Measurements from ENCODE around the gene SLC49A4. TPM values are rescaled to one million over a fixed set of nuclear protein-coding genes. Genes with fewer than 3 reads are reported as not detected.

Gene SLC49A4
- total RNA-seq, 1 experiment from 2014 or later: 11.3 TPM

DNA sequence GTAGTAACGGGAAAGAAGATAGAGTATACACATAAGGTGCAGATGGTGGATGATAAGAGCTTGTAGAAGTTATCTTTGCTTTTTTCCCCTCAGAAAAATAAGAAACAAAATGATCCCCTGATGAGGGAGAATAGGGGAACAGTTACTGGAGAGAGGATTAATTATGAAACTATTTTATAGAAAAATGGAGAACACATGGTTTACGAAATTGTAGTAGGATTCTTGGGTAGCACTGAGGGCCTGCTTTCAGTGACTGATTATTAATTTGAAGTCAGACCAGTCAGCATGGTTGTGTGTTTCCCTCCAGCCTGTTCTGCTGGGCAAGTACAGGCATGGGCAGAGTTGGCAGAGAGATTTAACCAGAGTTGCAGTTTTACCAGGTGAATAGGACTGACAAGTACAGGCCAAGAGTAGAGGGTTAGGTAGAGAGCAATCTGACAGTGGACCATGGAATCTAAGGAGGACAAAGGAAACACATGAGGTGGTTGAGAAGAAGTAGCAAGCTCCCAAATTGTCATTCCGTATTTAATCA lies 5.9 kb downstream of the SLC49A4 start (continued):
- TF ChIP-seq, protein P1, sequence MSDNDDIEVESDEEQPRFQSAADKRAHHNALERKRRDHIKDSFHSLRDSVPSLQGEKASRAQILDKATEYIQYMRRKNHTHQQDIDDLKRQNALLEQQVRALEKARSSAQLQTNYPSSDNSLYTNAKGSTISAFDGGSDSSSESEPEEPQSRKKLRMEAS (IDR thresholded peaks at IDR 0.05): no peak
- TF ChIP-seq, protein P2, sequence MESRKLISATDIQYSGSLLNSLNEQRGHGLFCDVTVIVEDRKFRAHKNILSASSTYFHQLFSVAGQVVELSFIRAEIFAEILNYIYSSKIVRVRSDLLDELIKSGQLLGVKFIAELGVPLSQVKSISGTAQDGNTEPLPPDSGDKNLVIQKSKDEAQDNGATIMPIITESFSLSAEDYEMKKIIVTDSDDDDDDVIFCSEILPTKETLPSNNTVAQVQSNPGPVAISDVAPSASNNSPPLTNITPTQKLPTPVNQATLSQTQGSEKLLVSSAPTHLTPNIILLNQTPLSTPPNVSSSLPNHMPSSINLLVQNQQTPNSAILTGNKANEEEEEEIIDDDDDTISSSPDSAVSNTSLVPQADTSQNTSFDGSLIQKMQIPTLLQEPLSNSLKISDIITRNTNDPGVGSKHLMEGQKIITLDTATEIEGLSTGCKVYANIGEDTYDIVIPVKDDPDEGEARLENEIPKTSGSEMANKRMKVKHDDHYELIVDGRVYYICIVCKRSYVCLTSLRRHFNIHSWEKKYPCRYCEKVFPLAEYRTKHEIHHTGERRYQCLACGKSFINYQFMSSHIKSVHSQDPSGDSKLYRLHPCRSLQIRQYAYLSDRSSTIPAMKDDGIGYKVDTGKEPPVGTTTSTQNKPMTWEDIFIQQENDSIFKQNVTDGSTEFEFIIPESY (IDR thresholded peaks at IDR 0.05; ENCODE audit: extremely low read depth, insufficient replicate concordance, low read length): no peak

DNA sequence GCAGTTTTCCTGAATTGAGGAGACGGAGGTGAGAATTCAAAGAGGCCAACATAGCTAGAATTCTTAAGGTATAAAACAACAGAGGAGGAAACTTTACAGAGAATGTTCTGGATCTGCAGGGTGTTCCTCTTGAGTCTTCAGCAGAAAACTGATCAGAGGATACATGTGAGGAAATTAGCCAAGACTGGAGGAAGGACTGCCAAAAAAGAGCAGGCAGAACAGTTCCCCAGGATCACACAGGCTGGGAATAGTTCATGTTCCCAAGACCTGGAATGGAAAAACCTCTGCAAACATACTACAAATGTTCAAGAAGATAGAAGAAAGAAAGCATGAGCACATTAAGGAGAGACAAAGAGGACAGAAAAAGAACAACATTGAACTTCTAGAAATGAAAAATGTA lies 7.5 kb downstream of the SLC49A4 start:
- CTCF ChIA-PET: no interaction called here
- Histone ChIP-seq H3K79me2 (ENCODE audit: insufficient read depth, low read length) (no peaks in the 10 kb centered on the region), H3K4me2 (ENCODE audit: low read length) (no peak overlapping the region), H3K9me2 (ENCODE audit: insufficient read depth) (no peaks in the 10 kb centered on the region), H3K4me1 (ENCODE audit: control insufficient read depth in 1 of 2, insufficient read depth in 2 of 2, low read length in 2 of 2) (no peaks in the 10 kb centered on the region), H4K20me1 (ENCODE audit: insufficient read depth) (no peaks in the 10 kb centered on the region), H3K9me3 (ENCODE audit: control insufficient read depth in 1 of 2, insufficient read depth in 1 of 2, low read depth in 1 of 2, low read length in 2 of 2) (no peaks in the 10 kb centered on the region), H3K27me3 (ENCODE audit: insufficient read depth, low read length) (no peaks in the 10 kb centered on the region), H2AFZ (ENCODE audit: low read depth, low read length, poor library complexity, severe bottlenecking) (no peak overlapping the region), H3K36me3 (ENCODE audit: control insufficient read depth in 1 of 2, insufficient read depth in 2 of 2, low read length in 2 of 2) (no peaks in the 10 kb centered on the region), H3K4me3 (replicated peaks in 1 of 2; ENCODE audit: low read depth in 1 of 2, low read length in 2 of 2) (no peak overlapping the region), H3K9ac (ENCODE audit: low read length) (no peak overlapping the region), H3K27ac (ENCODE audit: low read depth, low read length) (no peak overlapping the region)
- DNase-seq (ENCODE audit: low read depth, low spot score) (no peak), ATAC-seq (no peak)
- POLR2A ChIA-PET: no interaction called here
- TF ChIP-seq, protein P2 (IDR thresholded peaks at IDR 0.05; ENCODE audit: extremely low read depth, insufficient replicate concordance, low read length): no peak
- TF ChIP-seq EZH2phosphoT487 (IDR thresholded peaks at IDR 0.05; ENCODE audit: borderline replicate concordance) (no peak), ZNF274 (IDR thresholded peaks at IDR 0.05; ENCODE audit: low read depth, low read length) (no peak), POLR2AphosphoS5 (IDR thresholded peaks at IDR 0.05; ENCODE audit: low read depth, low read length) (no peak), FOSL1 (IDR thresholded peaks at IDR 0.05; ENCODE audit: low read depth) (no peak), EZH2 (IDR thresholded peaks at IDR 0.05) (no peak), SP1 (IDR thresholded peaks at IDR 0.05; ENCODE audit: low read depth) (no peak), SRF (IDR thresholded peaks at IDR 0.05; ENCODE audit: low read depth) (no peak), TCF7L2 (IDR thresholded peaks at IDR 0.05; ENCODE audit: borderline replicate concordance, extremely low read depth, insufficient read depth, insufficient read length) (no peak), ELF1 (IDR thresholded peaks at IDR 0.05; ENCODE audit: borderline replicate concordance, low read depth) (no peak)
- TF ChIP-seq, protein P1 (IDR thresholded peaks at IDR 0.05): no peak
- TF ChIP-seq, protein P3, sequence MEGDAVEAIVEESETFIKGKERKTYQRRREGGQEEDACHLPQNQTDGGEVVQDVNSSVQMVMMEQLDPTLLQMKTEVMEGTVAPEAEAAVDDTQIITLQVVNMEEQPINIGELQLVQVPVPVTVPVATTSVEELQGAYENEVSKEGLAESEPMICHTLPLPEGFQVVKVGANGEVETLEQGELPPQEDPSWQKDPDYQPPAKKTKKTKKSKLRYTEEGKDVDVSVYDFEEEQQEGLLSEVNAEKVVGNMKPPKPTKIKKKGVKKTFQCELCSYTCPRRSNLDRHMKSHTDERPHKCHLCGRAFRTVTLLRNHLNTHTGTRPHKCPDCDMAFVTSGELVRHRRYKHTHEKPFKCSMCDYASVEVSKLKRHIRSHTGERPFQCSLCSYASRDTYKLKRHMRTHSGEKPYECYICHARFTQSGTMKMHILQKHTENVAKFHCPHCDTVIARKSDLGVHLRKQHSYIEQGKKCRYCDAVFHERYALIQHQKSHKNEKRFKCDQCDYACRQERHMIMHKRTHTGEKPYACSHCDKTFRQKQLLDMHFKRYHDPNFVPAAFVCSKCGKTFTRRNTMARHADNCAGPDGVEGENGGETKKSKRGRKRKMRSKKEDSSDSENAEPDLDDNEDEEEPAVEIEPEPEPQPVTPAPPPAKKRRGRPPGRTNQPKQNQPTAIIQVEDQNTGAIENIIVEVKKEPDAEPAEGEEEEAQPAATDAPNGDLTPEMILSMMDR (IDR thresholded peaks at IDR 0.05 in 2 of 3, conservative IDR thresholded peaks at IDR 0.05 in 1 of 3; ENCODE audit: borderline replicate concordance in 1 of 3, insufficient read depth in 1 of 3, low read depth in 2 of 3, low read length in 2 of 3): no peak
- TF ChIP-seq, protein P4, sequence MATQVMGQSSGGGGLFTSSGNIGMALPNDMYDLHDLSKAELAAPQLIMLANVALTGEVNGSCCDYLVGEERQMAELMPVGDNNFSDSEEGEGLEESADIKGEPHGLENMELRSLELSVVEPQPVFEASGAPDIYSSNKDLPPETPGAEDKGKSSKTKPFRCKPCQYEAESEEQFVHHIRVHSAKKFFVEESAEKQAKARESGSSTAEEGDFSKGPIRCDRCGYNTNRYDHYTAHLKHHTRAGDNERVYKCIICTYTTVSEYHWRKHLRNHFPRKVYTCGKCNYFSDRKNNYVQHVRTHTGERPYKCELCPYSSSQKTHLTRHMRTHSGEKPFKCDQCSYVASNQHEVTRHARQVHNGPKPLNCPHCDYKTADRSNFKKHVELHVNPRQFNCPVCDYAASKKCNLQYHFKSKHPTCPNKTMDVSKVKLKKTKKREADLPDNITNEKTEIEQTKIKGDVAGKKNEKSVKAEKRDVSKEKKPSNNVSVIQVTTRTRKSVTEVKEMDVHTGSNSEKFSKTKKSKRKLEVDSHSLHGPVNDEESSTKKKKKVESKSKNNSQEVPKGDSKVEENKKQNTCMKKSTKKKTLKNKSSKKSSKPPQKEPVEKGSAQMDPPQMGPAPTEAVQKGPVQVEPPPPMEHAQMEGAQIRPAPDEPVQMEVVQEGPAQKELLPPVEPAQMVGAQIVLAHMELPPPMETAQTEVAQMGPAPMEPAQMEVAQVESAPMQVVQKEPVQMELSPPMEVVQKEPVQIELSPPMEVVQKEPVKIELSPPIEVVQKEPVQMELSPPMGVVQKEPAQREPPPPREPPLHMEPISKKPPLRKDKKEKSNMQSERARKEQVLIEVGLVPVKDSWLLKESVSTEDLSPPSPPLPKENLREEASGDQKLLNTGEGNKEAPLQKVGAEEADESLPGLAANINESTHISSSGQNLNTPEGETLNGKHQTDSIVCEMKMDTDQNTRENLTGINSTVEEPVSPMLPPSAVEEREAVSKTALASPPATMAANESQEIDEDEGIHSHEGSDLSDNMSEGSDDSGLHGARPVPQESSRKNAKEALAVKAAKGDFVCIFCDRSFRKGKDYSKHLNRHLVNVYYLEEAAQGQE (IDR thresholded peaks at IDR 0.05; ENCODE audit: low read depth): no peak
- intact Hi-C loops (cut with micrococcal nuclease): no loop called here
- RAD21 ChIA-PET (ENCODE audit: low non-redundant PET in 1 of 2, low total read pairs in 2 of 2, uncharacterized antibody in 2 of 2, unreplicated experiment in 2 of 2): no interaction called here
- no TSS peak for BruUV-seq (replicated peaks)
